GM21529 (cell line): ENCODE data around the gene GPR82.
"Not testable (repeated sequence)": the region's sequence is repeated elsewhere in the genome, so short reads cannot be mapped to it uniquely, and the experiment has no call there.

Experiments
- ATAC-seq: cut with Tn5 transposase; IDR thresholded peaks from one replicate; pipeline ENCODE4 v1.9.1; 2021; ENCODE audit not compliant: unreplicated experiment

GPR82 gene

GRCh38 chrX:41718481-41719235, 5.3 kb upstream of the GPR82 start:
- no peak for ATAC-seq

GRCh38 chrX:41719610-41720009, 4.4 kb upstream of the GPR82 start:
- ATAC-seq = not testable (repeated sequence)

- ATAC-seq = peak; percentile 85
Measured at GRCh38 chrX:41720125-41720779, 3.7 kb upstream of the GPR82 start.

DNA sequence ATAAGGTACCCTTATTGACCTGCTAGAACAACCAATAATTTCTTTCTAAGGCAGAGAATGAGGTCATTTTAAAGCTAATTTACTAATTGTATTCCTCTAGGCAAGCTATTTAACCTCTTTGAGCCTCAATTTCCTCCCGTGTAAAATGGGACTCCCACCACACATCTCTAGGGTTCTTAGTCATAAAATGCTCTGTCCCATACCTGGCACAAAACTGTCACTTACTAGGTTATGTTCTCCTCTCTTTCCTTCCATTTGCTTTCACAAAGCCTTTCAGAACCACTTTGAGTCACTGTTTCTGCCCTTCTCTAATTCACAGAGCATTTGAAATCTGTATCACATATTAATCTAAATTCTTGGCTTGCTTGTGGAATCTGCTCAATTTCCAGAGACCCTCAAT, 2.4 kb upstream of the GPR82 start:
- ATAC-seq = no peak

DNA sequence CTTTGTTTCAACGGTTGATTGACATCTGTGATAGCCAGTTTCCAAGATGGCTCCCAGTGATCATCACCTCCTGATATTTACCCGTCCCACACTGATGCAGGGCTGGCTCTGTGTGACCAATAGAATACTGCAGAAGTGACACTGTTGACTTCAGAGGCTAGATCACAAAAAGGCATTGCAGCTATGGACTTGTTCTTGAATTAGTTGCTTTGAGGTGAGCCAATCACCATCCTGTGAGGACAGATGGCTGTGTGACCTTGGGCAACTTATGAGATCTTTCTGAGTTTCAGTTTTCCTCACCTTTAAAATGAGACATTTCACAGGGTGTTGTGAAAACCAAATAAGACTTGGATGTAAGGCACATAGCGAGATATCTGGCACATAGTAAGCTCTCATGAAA, 1.8 kb upstream of the GPR82 start:
- ATAC-seq = no peak

GRCh38 chrX:41722816-41723618, 964 bp upstream of the GPR82 start:
- no peak for ATAC-seq

GRCh38 chrX:41728125-41728524, 4.1 kb downstream of the GPR82 start:
- no peak for ATAC-seq

DNA sequence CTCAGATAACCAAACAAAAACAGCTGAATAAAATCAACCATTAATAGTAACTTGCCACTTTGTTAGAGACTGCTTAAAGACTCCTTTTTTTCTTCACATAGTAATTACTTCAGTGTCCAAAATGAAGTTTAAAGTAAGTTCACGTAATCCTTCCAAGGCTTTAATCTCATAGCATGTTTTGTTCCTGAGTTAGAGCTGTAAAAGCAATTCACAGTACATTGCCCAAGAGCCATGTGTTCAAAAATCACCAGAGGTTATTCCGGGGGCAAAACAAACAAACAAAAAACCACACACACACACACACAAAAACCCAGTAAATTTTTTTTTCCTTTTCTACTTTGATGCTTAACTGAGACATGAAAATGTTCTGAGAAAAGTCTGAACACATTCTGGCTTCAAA, 6.1 kb downstream of the GPR82 start:
- no peak for ATAC-seq

DNA sequence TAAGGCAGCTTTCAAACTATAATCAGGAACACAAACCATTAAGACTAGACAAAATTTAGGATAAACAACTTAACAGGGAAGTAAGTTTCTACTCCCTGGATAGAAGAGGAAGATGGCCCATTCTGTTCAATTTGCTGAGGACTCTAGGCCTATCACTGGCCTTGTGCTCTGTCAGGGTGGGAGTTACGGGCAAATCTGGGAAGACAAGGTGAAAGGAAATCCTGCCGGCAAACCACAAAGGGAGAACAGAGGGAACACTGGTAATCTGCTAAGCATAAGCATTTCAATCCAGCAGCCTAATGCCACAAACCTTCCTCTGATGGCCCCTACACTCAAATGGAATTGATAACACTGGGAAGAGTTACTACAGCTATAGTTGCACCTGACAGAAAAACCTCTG, 8.3 kb downstream of the GPR82 start:
- no peak for ATAC-seq

- peak; percentile 97 for ATAC-seq
Measured at GRCh38 chrX:41733939-41734338, 10.0 kb downstream of the GPR82 start.

DNA sequence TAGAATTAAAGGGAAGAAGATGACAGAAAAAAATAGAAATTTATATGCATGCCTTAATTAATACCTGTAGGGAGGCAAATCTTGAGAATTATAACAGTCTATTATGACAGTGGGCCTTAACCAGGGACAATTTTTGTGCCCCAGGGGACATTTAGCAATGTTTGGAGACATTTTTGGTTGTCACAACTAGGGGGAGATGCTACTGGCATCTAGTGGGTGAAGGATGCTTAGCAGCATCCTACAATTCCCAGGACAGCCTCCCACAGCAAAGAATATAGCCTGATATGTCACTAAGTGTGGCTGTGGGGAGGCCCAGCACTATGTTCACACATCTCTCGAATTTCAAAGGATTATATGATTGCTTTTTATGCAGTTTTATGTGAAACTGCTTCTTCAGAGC, 10.5 kb downstream of the GPR82 start:
- no peak for ATAC-seq

DNA sequence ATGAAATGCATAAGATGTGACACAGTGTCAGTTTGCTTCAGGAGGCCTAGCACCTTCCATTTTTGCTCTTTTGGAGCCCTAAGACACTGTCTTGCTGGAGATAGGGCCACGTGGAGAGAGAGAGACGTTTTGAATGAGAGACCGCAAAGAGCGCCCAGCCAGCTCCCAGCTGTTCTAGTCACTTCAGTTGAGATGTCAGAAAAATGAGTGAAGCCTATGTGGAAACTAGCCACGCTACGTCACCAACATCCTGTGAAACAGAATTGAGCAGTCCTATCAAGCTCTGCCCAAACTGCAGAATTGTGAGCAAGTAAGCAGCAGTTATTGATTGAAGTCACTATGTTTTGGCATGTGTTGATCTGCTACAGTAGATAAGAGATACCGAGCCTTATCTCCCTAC, 13.1 kb downstream of the GPR82 start:
- ATAC-seq = no peak

DNA sequence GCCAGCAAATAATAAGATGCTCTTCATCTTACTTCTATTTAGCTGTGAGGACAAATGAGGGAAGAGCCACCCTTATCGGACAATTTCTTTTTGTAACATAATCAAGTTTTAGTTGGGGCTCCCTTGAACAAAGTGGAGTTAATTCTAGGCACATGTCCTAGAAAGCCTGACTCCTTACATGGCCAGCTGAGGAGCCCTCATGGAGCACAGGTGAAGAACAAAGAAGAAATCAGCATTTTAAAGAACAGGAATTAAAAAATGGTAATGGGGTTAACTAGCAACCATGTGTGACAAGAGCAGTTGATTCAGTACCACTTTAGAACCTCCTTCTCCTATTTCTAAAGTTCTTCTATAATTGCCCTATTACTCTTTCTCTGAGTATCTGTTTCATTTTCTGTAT, 15.9 kb downstream of the GPR82 start:
- ATAC-seq = no peak

DNA sequence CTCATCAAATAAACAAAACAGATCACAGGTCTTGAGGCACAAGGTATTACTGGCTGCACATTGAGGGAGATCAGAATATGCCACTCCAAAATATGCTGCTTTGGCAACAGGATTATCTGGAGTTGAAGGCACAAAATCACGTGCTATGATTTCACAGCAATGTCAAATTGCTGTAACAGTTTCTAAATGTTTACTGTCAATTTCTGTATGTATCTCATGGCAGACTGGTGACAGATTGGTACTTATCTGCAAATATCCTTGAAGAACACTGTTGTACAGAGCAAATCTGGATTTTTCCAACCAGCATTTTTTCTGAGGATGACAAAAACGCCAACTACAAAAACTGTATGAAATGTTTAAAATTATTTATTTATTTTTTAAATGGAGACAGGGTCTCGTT, 26.7 kb downstream of the GPR82 start:
- ATAC-seq = no peak

- ATAC-seq = no peak
Measured at GRCh38 chrX:41758401-41758800, 34.4 kb downstream of the GPR82 start.

DNA sequence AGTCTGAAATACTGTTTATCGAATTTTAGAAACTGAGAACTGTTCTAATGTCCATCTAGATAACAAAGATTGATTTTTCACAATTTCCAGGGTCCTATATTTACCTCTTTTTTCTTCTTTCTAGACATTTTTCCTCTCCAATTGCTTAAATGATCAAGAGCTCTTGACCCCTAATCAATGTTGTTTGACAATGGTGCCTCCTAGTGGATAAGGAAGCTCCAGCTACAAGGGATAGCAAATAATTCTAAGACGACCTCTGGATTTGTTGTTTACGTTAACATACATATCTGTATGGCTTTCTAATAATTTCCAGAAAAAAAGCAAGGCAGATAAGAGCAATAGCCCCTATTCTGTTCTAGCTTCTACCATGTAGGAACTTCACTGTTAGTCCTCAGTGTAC, 35.8 kb downstream of the GPR82 start:
- no peak for ATAC-seq

DNA sequence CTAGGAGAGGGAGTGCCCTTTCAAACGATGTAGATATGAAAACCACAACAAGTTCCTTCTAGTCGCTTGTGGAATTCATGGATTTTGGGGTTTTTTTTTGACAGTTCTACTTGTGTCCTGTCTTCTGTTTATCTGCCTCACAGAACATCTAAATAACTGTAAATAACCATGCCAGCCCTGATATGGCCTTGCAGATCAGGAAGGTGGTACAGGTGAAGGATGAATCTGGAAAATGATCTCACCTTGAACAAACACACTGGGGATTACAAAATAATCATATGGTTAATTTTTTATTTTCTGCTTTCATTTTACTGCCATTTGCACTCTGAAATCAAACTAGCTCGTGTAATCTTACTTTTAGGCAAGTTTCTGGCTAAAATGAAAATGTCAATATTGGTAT, 37.2 kb downstream of the GPR82 start:
- ATAC-seq = no peak

DNA sequence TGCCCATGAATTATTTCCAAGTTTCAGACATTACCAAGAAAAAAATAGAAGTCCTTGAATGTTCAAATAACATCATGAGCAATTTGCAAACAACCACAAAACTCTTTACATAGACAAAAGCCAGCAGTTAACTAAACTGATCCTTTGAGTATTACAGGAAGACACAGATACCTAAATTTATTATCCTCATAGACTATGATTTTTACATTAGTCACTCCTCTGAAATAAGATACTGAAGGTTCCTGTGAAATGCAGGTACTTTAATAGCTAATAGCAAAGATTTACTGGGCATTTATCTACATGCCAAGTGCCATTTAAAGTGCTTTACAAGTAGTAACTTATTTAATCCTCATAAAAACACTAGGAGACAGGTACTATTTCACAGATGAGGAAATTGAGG, 37.7 kb downstream of the GPR82 start:
- ATAC-seq = no peak

DNA sequence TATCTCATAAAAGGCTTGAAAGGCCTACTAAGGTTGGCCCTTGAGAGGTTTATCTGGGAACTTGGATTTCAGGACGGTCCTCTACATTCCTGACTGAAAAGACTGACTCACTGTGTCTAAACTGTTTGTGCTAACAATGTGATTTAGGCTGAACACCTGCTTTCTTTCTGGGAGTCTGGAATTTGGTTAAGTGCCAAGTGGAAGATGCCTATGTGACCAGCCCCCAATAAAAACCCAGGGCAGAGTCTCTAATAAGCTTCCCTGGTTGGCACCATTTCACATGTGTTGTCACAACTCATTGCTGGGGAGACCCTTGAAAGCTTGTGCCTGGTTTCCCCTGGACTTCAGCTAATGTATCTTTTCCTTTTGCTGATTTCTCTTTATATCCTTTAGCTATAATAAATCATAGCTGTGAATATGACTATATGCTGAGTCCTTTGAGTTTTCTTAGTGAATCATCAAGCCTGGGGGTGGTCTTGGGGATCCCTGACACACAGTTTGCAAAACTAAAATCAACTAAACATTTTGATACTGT, 55.1 kb downstream of the GPR82 start:
- no peak for ATAC-seq
